SJSA1 (cell line): Measurements from ENCODE around the gene CRTC3. TPM values are rescaled to one million over a fixed set of nuclear protein-coding genes. Genes with fewer than 3 reads are reported as not detected.
A peak's percentile ranks its signal among the peaks of the same experiment; 100 is the strongest.

Experiments
- DNase-seq, 2 experiments: peaks; one replicate each; pipeline ENCODE4 v3.0.0-alpha.2; 2015 to 2020; ENCODE audit warnings: low spot score in 2 of 2, low read depth in 1 of 2
- H3K27ac ChIP-seq: fragments of 250-450 bp; sonication (Bioruptor Pico); 2 replicates; pipeline ENCODE4 v1.5.1; 2020; ENCODE audit warnings: mild to moderate bottlenecking, moderate library complexity
- H3K27me3 ChIP-seq: fragments of 250-450 bp; sonication (Bioruptor Pico); replicated peaks from 2 replicates; pipeline ENCODE4 v1.5.1; 2020; ENCODE audit warnings: mild to moderate bottlenecking, moderate library complexity
- H3K36me3 ChIP-seq: fragments of 250-450 bp; sonication (Bioruptor Pico); 2 replicates; pipeline ENCODE4 v1.5.1; 2020; ENCODE audit warnings: mild to moderate bottlenecking
- H3K4me1 ChIP-seq: fragments of 250-450 bp; sonication (Bioruptor Pico); replicated peaks from 2 replicates; pipeline ENCODE4 v1.6.1; 2021; ENCODE audit warnings: mild to moderate bottlenecking
- H3K4me3 ChIP-seq: fragments of 250-450 bp; sonication (Bioruptor Pico); 2 replicates; pipeline ENCODE4 v1.5.1; 2020; ENCODE audit warnings: mild to moderate bottlenecking
- H3K9me3 ChIP-seq: fragments of 250-450 bp; sonication (Bioruptor Pico); replicated peaks from 2 replicates; pipeline ENCODE4 v1.5.1; 2020; ENCODE audit warnings: mild to moderate bottlenecking
- total RNA-seq: library from RNA; depleted of rRNA; stranded (reverse); fragments of >200 nt; shearing (Covaris generic); gene quantifications from 2 replicates; pipeline ENCODE4 v1.2.3, GENCODE V29; 2014

Gene CRTC3
- total RNA-seq, 1 experiment from 2014 or later, result 16.5 TPM

DNA sequence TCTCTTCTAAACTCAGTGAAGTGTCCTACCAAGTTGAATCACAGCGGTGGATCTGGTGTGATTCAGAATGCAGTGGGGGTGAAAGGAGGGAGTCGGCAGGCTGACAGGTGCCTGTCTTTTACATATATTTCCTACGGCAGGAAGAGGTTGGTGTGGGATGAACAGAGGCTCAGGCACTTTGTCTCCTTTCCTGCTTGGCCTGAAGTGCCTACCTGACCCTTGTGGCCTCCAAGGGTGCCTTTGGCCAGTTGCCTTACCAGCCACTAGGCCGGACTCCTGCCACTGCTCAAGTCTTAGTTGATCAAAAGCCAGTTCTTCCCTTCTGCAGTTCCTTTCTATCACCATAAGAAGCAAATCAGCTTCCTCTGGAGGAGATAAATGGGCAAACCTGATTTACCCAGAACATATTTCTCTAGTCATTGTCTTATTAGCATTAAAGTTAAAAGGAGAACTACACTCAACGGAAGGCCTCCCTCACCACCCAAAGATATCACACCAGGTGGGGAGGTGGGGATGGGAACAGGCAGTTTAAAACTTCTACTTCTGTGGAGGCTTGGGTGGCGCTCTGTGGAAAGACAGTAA lies 52.1 kb downstream of the CRTC3 start:
- Histone ChIP-seq H3K27me3 (no peaks in the 10 kb centered on the region), H3K36me3 (0 out of 2 replicates have a peak, but pooled peaks cover 5% of the 10 kb centered on the region), H3K4me1 (no peaks in the 10 kb centered on the region), H3K9me3 (no peaks in the 10 kb centered on the region), H3K4me3 (no peak overlapping the region), H3K27ac (no peak overlapping the region)
- no peak for DNase-seq

DNA sequence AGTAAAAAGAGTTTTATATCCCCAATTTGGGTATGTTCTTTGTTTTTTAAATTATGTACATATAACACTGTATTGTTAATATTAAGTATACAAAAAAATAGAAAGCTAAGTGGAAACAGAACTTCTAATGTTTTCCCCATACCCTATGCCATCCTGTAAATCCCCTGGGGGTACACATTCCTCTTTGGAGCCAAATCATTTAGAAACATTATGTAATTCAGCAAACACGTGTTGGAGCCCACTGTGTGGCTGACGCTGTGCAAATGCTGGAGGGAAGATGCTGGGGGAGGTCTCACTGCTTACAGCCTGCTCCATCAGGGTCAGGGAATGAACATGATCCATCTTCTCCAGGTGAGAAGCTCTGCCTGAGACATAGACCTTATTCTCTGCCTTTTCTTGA lies 52.8 kb downstream of the CRTC3 start:
- Histone ChIP-seq H3K4me3 (no peak overlapping the region), H3K27ac (no peak overlapping the region), H3K9me3 (no peaks in the 10 kb centered on the region), H3K27me3 (no peaks in the 10 kb centered on the region), H3K36me3 (0 out of 2 replicates have a peak, but pooled peaks cover 5% of the 10 kb centered on the region), H3K4me1 (no peaks in the 10 kb centered on the region)
- no peak for DNase-seq

DNA sequence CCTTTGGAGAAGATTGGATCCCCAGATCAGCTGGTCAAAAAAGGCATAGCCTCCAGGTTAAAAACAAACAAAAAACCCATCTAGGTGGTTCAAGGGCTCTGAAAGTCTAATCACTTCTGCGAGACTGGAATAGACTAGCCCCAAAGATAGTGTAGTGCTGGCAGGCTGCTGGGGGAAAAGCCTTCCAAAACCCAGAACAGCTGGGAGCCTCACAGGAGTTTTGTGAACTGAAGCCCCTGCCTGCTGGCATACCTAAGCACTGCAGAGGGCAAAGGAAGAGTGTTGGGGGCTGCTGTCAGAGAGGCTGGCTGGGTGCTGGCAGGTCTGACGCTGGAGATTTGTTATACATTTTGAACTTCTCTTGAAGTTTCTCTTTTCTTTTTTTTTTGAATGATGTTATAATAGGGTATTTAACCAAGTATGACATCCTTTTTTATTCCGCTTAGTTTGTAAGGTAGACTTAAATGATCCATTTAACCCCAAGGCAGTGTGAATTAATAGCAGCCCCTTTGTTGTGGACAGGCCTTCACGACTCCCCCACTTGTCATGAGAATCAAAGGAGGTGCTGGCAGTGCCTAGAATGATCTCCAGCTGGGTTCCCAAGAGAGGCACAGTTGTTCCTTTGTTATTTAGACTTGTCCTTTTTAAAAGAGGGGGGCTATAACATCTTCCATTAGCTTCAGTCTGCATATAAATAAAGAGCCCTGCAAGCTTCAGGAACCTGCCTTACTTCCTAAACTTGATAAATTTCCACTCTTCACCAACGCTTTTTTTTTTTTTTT lies 53.9 kb downstream of the CRTC3 start:
- H3K4me3 ChIP-seq, result no peak overlapping the region
- H3K4me1 ChIP-seq, result no peaks in the 10 kb centered on the region
- H3K27me3 ChIP-seq, result no peaks in the 10 kb centered on the region
- H3K9me3 ChIP-seq, result no peaks in the 10 kb centered on the region
- H3K36me3 ChIP-seq, result 0 out of 2 replicates have a peak, but pooled peaks cover 5% of the 10 kb centered on the region
- DNase-seq, result no peak
- H3K27ac ChIP-seq, result no peak overlapping the region

DNA sequence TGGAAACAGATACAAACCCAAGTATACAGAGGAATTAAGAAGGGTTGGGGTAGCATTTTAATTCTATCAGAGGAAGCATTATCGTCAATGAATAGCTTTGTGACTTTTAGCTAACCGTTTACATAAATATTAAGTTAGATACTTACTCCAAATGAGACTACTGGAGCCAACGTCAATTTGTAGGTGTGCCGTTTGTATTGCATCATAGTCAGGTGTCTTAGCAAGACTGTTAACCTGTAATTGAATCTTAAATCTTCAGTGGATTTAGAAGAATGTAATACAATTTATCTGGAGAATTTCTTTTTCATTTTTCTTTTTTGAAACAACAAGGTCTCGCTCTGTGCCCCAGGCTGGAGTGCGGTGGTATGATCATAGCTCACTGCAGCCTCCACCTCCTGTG lies 55.1 kb downstream of the CRTC3 start:
- no peak for DNase-seq
- no peaks in the 10 kb centered on the region for H3K4me1 ChIP-seq
- H3K4me3 ChIP-seq, result no peak overlapping the region
- no peaks in the 10 kb centered on the region for H3K36me3 ChIP-seq
- H3K27me3 ChIP-seq, result no peaks in the 10 kb centered on the region
- no peaks in the 10 kb centered on the region for H3K9me3 ChIP-seq
- no peak overlapping the region for H3K27ac ChIP-seq

DNA sequence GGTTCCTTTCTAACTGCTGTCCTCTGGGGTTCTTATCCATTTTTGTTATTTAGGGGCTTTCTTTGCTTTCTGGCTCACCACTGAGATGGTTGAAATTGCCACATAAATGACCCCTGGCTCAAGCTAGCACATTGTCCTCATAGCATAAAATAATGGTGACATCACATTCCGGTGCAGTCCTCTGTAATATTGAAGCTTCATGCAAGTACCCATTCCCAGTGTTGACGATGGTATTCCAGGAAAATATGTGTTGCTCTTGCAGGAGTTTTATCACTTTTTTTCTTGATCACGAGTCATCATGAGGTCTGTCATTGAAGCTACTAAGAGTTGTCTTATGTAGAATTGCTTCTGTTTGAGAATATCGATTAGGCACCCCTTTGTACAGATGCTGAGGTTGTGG lies 56.1 kb downstream of the CRTC3 start:
- H3K27me3 ChIP-seq, result no peaks in the 10 kb centered on the region
- H3K9me3 ChIP-seq, result no peaks in the 10 kb centered on the region
- H3K36me3 ChIP-seq, result no peaks in the 10 kb centered on the region
- no peak overlapping the region for H3K4me3 ChIP-seq
- no peak overlapping the region; the same call in 1 of the 2 replicates for H3K27ac ChIP-seq
- peak in 1 of 2 experiments; percentile 7 for DNase-seq
- H3K4me1 ChIP-seq, result no peaks in the 10 kb centered on the region

DNA sequence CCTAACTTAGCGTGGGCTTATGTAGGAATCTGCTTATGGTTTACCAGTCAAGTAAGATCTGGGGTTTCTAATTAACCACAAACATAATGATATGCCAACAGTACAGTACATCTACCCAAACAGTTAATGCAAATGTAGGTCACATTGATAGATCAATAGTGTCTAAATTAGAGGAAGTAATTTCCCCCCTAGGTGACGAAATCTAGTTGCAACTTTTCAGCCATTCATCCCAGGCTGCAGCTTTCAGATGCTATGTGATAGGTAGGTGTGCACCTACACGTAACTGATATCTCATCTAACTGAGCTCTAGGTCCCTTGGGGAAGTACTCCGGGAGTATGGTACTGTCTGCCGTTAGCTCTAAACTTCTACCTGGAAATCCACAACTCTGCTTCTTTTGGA lies 57.2 kb downstream of the CRTC3 start:
- Histone ChIP-seq H3K9me3 (no peaks in the 10 kb centered on the region), H3K4me3 (no peak overlapping the region), H3K27me3 (no peaks in the 10 kb centered on the region), H3K36me3 (no peaks in the 10 kb centered on the region), H3K4me1 (no peaks in the 10 kb centered on the region), H3K27ac (no peak overlapping the region)
- DNase-seq, result no peak

DNA sequence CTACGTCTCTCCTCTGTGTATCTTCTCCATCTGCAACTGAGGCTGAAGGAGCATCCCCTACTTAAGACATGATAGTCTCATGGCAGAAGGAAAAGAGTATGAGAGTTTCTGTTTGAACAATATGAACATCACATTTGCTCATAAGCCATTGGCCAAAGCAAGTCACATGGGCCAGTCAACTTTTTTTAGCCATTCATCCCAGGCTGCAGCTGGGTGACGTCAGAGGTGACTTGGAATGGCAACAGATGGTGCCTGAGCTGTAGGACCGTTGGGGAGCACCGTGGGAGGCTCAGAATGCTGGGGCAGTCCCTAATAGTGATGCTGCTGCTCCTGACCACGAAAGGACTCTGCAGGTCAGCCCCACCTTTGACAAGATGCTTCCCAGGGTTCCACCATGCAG lies 58.7 kb downstream of the CRTC3 start:
- H3K36me3 ChIP-seq, result no peaks in the 10 kb centered on the region
- H3K4me1 ChIP-seq, result no peaks in the 10 kb centered on the region
- H3K4me3 ChIP-seq, result no peak overlapping the region
- DNase-seq, result no peak
- H3K27me3 ChIP-seq, result no peaks in the 10 kb centered on the region
- H3K9me3 ChIP-seq, result no peaks in the 10 kb centered on the region
- no peak overlapping the region for H3K27ac ChIP-seq

DNA sequence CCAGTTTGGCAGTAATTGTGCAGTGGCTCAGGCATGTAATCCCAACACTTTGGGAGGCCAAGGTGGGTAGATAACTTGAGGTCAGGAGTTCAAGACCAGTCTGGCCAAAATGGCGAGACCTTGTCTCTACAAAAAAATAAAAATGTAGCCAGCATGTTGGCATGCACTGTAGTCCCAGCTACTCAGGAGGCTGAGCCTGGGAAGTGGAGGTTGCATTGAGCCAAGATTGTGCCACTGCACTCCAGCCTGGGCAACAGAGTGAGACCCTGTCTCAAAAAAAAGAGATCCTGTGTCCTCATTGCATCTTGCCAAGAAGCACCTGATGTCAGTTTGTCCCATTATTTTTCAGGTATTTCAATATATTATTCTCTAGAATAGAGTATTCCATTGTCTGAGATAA lies 61.8 kb downstream of the CRTC3 start:
- H3K27ac ChIP-seq, result no peak overlapping the region
- H3K4me3 ChIP-seq, result no peak overlapping the region

DNA sequence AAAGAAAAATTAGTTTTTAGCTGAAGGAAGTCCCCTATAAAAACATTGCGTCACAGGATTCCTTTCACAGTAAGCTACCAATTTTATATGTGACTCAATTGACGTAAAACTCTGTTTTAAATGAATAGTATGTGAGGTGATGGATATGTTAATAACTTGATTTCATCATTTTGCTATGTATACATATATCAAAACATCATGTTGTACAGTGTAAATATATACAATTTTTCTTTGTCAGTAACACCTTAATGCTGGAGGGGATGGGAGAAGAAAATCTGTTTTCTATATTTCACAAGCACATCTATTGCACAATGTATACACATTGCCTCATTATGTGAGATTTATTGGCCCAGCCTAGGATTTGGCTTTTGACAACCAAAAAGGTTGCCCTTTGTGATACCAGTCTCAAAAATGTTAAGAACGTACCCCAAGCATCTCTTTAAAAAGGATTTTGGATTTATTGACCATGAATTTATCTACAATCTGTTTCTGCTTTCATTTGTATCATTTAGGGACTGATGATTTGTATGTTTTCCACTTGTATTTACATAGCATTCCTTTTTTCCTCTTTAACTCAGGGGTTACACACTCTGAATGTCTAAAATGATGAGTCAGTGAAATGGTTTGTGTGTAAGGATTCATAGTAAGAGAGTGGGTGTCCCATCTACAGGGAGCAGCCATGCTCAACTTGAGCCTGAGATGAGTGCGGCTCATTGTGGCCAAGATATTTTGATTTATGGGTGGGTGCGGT lies 62.6 kb downstream of the CRTC3 start:
- no peak overlapping the region for H3K27ac ChIP-seq
- no peak for DNase-seq

More for the DNA sequence above, 61.8 kb downstream of the CRTC3 start:
- no peaks in the 10 kb centered on the region for H3K27me3 ChIP-seq
- H3K36me3 ChIP-seq, result 0 out of 2 replicates have a peak, but pooled peaks cover 6% of the 10 kb centered on the region
- DNase-seq, result no peak
- H3K4me1 ChIP-seq, result no peaks in the 10 kb centered on the region
- H3K9me3 ChIP-seq, result 0 out of 2 replicates have a peak, but pooled peaks cover 3% of the 10 kb centered on the region

DNA sequence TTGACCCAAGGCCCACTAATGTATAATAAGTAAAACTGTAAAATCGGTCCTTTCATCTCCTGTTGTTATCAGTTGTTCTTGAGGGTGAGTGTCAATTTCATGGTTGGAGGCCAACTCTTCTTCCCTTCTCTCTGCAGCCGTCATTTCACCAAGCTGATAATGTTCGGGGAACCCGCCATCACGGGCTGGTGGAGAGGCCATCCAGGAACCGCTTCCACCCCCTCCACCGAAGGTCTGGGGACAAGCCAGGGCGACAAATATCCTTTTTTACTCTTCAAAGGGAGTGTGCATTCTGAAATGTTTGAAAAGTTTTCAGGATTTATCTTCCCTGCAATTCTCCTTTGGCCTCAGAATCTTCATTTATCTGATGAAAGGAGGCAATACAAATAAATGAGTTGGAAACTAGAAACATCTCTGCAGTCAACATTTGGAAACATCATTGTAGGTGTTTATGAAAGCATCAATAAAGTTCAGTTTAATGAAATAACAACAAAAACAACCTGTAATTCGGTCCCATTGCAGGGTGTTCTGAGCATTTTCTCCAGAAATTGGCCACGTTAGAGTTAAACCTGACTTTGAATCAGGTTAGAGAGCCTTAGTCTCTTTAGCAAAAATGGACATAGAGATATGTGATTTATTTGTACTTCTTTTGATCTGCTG lies 63.9 kb downstream of the CRTC3 start:
- 0 out of 2 replicates have a peak, but pooled peaks cover 3% of the 10 kb centered on the region for H3K9me3 ChIP-seq
- H3K27me3 ChIP-seq, result no peaks in the 10 kb centered on the region
- no peak overlapping the region for H3K4me3 ChIP-seq
- DNase-seq, result no peak
- H3K4me1 ChIP-seq, result no peaks in the 10 kb centered on the region
- H3K27ac ChIP-seq, result no peak overlapping the region
- 0 out of 2 replicates have a peak, but pooled peaks cover 10% of the 10 kb centered on the region for H3K36me3 ChIP-seq

More for the DNA sequence above, 62.6 kb downstream of the CRTC3 start:
- H3K27me3 ChIP-seq, result no peaks in the 10 kb centered on the region
- H3K4me1 ChIP-seq, result no peaks in the 10 kb centered on the region
- 0 out of 2 replicates have a peak, but pooled peaks cover 10% of the 10 kb centered on the region for H3K36me3 ChIP-seq
- no peak overlapping the region for H3K4me3 ChIP-seq
- 0 out of 2 replicates have a peak, but pooled peaks cover 3% of the 10 kb centered on the region for H3K9me3 ChIP-seq

DNA sequence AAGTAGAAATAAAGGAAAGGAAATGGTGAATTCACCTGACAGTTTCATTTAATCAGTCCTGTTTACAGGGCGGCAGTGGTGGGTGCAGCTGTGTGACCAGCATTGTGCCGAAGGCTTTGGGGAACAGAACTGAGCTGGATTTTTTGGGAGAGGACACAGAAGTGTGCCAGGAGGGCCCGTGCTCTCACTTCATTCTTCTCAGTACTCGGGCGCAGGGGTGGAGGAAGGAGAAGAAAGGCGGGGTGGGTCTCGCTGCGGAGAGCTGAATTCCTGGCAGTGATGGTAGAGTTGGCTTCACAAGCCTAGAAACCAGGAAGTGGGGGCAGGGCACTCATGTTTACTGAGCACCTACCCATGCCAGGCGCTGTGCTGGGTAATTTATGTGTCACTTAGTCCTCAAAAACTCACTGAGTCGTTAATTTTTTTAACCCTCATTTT lies 64.6 kb downstream of the CRTC3 start:
- H3K9me3 ChIP-seq, result 0 out of 2 replicates have a peak, but pooled peaks cover 3% of the 10 kb centered on the region
- DNase-seq, result no peak
- H3K27ac ChIP-seq, result no peak overlapping the region
- H3K27me3 ChIP-seq, result no peaks in the 10 kb centered on the region
- H3K4me3 ChIP-seq, result no peak overlapping the region
- H3K4me1 ChIP-seq, result no peaks in the 10 kb centered on the region
- 0 out of 2 replicates have a peak, but pooled peaks cover 10% of the 10 kb centered on the region for H3K36me3 ChIP-seq

DNA sequence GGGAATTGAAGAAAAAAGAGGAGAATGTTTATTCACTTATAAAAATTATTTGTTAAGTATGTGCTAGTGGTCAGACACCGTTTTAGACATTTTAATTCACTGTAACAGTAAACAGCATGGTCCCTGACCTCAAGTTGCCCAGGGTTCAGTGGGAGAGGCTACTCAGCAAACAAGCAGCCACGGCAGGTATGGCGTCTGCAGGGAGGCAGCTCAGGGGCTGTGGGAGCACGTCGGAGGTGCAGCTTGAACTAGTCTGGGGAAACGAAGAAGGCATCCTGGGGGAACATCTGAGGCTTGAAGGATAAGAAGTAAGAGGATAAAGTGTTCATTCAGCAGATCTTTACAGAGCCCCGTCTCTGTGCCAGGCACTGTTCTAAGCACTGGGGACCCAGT lies 66.0 kb downstream of the CRTC3 start:
- Histone ChIP-seq H3K27ac (no peak overlapping the region), H3K4me3 (no peak overlapping the region), H3K36me3 (0 out of 2 replicates have a peak, but pooled peaks cover 10% of the 10 kb centered on the region), H3K9me3 (0 out of 2 replicates have a peak, but pooled peaks cover 3% of the 10 kb centered on the region), H3K4me1 (no peaks in the 10 kb centered on the region), H3K27me3 (no peaks in the 10 kb centered on the region)
- DNase-seq, result no peak

DNA sequence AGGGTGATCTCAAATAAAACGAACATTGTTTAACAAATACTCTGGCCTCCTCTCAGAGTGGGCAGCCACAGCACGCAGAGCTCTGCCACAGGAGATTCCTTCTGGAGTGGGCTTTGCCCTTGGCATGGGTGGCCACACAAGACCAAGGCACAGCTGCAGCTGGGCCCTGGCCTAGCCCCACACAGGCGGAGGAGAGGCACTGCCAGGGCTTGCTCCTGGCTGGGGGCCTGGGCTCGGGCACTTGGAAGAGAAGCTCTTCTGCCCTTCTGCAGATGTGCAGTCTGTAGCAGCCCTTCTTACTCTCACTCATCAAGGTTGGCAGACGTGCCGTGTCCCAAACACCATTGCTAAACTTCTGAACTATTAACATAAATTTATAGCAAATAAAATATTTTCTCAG lies 67.2 kb downstream of the CRTC3 start:
- Histone ChIP-seq H3K27me3 (no peaks in the 10 kb centered on the region), H3K4me1 (no peaks in the 10 kb centered on the region), H3K4me3 (no peak overlapping the region), H3K9me3 (0 out of 2 replicates have a peak, but pooled peaks cover 3% of the 10 kb centered on the region), H3K36me3 (0 out of 2 replicates have a peak, but pooled peaks cover 10% of the 10 kb centered on the region), H3K27ac (no peak overlapping the region)
- DNase-seq, result no peak
